Measurements from ENCODE around the gene ATL1.

- TF ChIP-seq ZSCAN30 (tag by site-specific recombination; IDR thresholded peaks at IDR 0.05) (peak; percentile 97), ZNF274 (IDR thresholded peaks at IDR 0.05; ENCODE audit: low read length) (no peak), ZNF274 (tag by site-specific recombination; IDR thresholded peaks at IDR 0.05; ENCODE audit: borderline replicate concordance) (no peak), CTCF (tag by site-specific recombination; IDR thresholded peaks at IDR 0.05) (peak; percentile 97), TRIM28 (IDR thresholded peaks at IDR 0.05; ENCODE audit: borderline replicate concordance, low read length) (no peak)
These were observed 27.3 kb upstream of the ATL1 start, which contains the start of gene MAP4K5 for GRCh38 chr14:50532502-50533240.

Data from HEK293 (cell line).